Activated T-cell treated with anti-CD3 and anti-CD28 coated beads for 48 hours (primary cell): ENCODE measurements around the gene ADIRF.
"Not testable (repeated sequence)": the region's sequence is repeated elsewhere in the genome, so short reads cannot be mapped to it uniquely, and the experiment has no call there.

Source experiments
- DNase-seq: peaks from one replicate; pipeline ENCODE4 v3.0.0-alpha.2; 2020; ENCODE audit warnings: low read depth

ADIRF gene

DNA sequence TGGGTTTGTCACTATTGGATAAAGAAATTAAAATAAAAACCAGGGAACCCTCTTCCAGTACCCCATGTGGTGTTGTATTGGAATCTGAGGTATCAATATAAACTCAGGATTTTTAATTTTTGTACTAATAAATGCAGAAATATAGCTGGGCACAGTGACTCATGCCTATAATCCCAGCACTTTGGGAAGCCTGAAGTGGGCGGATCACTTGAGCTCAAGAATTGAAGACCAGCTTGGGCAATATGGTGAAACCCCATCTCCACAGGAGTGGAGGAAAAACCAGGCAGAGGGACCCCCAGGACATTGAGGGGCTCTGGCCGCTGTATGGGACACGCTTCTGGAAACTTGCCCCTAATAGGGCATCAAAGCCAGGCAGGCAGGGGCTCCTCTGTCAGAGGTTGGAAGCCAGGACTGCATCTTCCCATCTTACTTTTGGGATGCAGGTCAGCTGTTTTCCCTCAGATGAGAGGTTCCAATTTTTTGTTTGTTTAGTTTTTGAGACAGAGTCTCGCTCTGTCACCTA, 11.1 kb downstream of the ADIRF start:
- DNase-seq = no peak

DNA sequence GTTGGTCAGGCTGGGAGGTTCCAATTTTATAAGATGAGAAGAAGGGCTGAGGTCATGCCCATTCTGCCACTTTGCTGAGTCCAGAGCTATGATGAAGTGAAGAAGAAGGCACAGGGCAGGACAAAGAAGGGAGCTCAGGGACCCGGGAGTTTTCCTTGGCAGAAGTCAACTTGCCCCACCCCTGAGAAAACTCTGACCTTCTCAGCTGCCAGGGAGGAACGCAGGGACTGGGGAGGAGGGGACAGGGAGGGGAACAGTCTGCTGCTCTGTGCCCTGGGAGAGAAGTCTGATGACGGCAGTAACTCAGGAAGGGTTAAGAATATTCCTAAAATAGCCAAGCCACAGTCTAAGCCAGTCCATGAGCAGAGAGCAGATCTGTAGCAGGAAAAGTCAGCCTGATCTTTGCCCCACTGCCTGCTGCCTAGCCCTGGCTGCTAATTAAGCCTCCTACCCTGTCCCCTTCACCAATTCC, 11.7 kb downstream of the ADIRF start:
- no peak for DNase-seq

DNA sequence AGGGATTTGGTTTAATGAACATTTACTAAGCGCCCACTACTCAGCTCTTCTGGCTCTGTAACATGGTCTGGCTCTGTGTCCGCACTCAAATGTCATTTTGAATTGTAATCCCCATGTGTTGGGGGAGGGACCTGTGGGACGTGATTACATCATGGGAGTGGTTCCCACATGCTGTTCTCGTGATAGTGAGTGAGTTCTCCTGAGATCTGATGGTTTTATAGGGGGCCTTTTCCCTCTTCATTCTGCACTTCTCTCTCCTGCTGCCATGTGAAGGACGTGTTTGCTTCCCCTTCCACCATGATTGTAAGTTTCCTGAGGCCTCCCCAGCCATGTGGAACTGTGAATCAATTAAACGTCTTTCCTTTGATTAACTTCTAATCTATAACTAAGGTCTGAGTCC, 12.7 kb downstream of the ADIRF start:
- DNase-seq = not testable (repeated sequence)

GRCh38 chr10:86981716-86982115, 13.4 kb downstream of the ADIRF start:
- no peak for DNase-seq

DNA sequence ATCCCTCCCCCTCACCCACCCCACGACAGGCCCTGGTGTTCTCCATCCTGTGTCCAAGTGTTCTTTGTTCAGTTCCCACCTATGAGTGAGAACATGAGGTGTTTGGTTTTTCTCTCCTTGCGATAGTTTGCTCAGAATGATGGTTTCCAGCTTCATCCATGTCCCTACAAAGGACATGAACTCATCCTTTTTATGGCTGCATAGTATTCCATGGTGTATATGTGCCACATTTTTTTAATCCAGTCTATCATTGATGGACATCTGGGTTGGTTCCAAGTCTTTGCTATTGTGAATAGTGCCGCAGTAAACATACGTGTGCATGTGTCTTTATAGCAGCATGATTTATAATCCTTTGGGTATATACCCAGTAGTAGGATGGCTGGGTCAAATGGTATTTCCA, 16.2 kb downstream of the ADIRF start:
- DNase-seq = not testable (repeated sequence)

DNA sequence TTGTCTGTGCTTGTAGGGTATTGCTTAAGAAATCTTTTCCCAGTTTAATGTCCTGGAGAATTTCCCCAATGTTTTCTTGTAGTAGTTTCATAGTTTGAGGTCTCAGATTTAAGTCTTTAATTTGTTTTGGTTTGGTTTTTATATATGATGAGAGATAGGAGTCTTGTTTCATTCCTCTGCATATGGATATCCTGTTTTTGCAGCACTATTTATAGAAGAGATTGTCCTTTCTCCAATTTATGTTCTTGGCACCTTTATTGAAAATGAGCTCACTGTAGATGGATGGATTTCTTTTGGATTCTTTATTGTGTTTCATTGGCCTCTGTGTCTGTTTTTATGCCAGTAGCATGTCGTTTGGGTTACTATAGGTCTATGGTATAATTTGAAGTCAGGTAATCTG, 20.2 kb downstream of the ADIRF start:
- DNase-seq = no peak

GRCh38 chr10:86991362-86991761, 23.1 kb downstream of the ADIRF start:
- DNase-seq = not testable (repeated sequence)

- no peak for DNase-seq
Observed at GRCh38 chr10:86992456-86992855, 24.2 kb downstream of the ADIRF start.

DNA sequence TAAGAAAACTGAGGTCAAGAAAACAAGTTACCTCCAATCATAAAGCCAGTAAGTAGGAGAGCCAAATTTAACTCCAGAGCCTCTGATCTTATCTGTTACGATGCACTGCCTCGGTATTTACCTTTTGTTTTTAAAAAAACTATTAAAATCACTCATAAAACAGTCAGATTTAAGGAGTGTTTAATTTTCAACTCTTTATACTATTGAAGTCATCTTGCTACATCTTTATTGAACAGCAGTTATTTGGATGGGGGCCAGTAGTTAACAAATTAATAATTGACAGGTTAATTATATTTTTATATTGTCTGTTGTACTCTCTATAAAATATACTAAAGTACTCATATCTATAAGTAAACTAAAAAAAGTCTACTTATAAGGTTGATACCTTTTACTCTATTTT, 24.6 kb downstream of the ADIRF start:
- DNase-seq = no peak

DNA sequence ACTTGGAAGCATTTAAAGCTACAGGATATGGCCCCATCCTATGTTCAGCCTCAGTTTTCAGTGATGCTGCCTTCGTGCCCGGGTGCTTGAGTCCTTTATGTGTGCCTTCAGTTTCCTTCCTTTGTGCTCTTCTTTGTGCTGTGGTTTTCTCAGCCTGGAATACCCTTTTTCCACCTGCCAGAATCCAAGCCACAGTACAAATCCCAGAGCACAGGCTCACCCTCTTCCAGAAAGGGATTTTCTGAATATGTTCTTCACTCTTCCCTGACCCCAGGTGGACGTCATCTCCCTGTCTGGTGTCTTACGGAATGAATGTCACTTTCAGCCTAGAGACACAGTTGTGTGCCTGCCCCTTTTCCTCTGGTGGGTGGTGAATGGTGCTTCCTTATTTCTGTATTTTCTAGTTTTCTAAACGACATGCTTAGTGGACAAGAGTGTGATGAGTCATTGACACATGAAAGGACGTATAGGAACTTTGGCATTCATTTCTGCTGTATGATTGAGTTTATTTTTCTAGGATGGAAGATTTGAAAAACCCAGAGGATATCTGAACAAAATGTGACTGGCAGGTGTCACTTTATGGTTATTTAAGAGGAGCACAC, 31.6 kb downstream of the ADIRF start:
- not testable (repeated sequence) for DNase-seq

GRCh38 chr10:87000491-87000890, 32.2 kb downstream of the ADIRF start:
- DNase-seq = no peak

GRCh38 chr10:87007124-87007523, 38.8 kb downstream of the ADIRF start:
- not testable (repeated sequence) for DNase-seq

DNA sequence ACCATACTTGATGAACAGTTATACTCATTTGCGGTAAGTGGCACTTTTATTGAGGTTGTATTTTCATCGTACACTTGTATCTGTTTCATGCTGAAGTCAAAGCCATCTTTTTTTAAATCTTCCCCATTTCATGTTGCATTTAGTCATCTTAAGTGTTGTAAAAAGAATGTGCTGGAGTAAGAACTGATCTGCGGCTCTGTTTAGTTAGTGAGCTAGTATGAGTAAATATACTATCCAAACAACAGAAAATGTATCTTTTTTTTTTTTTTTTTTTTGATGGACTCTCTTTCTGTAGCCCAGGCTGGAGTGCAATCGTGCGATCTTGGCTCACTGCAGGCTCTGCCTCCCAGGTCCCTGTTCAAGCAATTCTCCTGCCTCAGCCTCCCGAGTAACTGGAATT, 39.4 kb downstream of the ADIRF start:
- not testable (repeated sequence) for DNase-seq

DNA sequence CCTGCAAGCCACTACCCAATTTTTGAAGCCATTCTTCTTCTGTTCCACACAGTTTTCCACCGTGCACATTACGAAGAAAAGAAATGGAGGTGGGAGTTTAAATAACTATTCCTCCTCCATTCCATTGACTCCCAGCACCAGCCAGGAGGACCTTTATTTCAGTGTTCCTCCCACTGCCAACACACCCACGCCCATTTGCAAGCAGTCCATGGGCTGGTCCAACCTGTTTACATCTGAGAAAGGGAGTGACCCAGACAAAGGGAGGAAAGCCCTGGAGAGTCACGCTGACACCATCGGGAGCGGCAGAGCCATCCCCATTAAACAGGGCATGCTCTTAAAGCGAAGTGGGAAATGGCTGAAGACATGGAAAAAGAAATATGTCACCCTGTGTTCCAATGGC, 40.0 kb downstream of the ADIRF start:
- DNase-seq = not testable (repeated sequence)

DNA sequence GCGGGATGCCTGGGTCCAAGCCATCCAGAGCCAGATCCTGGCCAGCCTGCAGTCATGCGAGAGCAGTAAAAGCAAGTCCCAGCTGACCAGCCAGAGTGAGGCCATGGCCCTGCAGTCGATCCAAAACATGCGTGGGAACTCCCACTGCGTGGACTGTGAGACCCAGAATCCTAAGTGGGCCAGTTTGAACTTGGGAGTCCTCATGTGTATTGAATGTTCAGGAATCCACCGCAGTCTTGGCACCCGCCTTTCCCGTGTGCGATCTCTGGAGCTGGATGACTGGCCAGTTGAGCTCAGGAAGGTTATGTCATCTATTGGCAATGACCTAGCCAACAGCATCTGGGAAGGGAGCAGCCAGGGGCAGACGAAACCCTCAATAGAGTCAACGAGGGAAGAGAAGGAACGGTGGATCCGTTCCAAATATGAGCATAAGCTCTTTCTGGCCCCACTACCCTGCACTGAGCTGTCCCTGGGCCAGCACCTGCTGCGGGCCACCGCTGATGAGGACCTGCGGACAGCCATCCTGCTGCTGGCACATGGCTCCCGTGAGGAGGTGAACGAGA, 40.9 kb downstream of the ADIRF start:
- DNase-seq = not testable (repeated sequence)

DNA sequence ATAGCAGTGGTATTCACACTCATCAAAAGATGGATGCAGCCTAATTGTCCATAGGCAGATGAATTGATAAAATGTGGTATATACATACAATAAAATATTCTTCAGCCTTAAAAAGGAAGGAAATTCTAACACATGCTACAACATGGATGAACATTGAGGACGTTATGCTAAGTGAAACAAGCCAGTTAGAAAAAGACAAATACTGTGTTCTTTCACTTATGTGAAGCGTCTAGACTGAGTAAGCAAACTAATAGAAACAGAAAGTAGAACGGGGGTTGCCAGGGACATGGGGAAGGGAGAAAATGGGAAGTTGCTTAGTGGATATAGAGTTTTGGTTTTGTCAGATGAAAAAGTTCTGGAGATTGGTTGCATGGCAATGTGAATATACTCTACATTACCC, 45.2 kb downstream of the ADIRF start:
- DNase-seq = not testable (repeated sequence)

DNA sequence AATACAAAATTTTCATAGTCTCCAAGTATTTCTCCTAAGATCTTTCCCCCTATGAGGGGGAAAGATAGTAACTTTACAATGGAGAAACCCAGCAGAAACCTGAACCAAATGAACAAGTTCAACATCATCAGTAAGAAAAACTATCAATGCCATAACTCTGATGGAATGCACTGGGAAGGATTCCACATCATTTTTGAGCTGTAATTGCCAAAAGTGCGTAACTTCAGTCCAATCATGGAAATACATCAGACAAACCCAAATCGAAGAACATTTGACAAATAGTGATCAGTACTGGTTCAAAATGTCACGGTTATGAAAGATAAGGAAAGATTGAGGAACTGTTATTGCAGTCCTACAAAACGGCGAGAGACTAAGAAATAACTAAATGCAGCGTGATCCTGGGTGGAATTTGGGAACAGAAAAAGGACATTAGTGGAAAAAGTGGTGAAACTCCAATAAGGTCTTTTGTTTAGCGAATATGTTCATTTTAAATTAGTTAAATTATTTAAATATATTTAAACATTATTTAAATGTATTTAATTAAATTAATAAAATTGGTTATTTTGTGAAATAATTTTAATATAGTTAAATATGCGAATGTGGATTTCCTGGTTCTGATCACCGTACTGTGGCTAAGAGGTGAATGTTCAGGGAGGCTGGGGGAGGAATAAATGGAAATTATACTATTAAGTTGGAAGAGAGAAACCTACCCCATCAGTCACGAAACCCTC, 46.9 kb downstream of the ADIRF start:
- not testable (repeated sequence) for DNase-seq

- DNase-seq = not testable (repeated sequence)
Observed at GRCh38 chr10:87018127-87018526, 49.8 kb downstream of the ADIRF start.

GRCh38 chr10:87019066-87019465, 50.8 kb downstream of the ADIRF start:
- not testable (repeated sequence) for DNase-seq

GRCh38 chr10:87019504-87019903, 51.2 kb downstream of the ADIRF start:
- DNase-seq = not testable (repeated sequence)

GRCh38 chr10:87020056-87020455, 51.8 kb downstream of the ADIRF start, which contains the start of gene FAM25A:
Gene FAM25A, plus strand, starts transcription at chr10:87020294. Its CDS starts 31 bp downstream, at chr10:87020325.
- DNase-seq = not testable (repeated sequence)
